ENCODE results near the gene ALG5. TPM values are rescaled to one million over a fixed set of nuclear protein-coding genes. Genes with fewer than 3 reads are reported as not detected.
A peak's percentile ranks its signal among the peaks of the same experiment; 100 is the strongest.

The ALG5 gene
- total RNA-seq, 2 experiments from 2014 or later = 25.9 to 27.6 TPM

DNA sequence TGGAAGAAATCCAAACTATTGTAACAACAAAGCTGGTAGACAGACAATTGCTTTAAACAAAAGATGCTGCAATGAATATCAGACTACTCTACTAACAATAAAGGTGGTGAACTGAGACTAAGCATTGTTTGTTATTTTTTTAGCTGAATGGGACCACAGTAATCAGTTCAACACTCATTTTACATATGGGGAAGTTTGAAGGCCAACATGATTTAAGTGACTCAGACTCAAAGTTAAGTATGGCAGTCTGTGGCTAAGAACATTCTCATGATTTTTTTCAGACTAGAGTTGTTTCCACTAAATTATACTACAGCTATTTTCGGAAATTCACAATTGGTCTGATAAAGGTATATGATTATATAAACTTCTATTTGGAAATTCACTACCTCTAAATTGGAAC, 11.9 kb upstream of the ALG5 start:
- no peak overlapping the region for H3K4me3 Mint-ChIP-seq

DNA sequence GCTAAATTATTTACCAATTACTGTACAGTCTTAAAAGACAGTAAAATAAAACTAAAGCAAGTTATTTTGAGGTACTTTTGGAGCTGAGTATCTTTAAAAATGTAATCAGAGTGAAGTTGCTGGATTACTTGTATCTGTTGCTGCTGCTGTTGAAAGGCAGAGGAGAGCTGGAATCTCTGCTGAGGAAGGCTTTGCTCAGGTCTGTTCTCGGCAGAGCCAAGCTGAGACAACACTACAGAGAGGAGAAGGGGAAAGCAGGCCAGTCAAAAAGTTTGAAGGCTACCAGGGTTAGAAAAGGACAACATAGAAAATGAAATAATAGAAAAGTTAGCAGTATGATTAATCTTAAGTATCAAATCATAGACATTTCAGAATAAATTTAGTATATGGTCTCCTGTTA, 11.3 kb upstream of the ALG5 start:
- Mint-ChIP-seq H3K9me3 (no peaks in the 10 kb centered on the region), H3K27me3 (no peaks in the 10 kb centered on the region), H3K36me3 (peaks cover 62% of the 10 kb centered on the region), H3K4me1 (ENCODE audit: low read depth) (peaks cover 10% of the 10 kb centered on the region), H3K27ac (peak overlapping the region; percentile 62), H3K4me3 (no peak overlapping the region)
- CTCF ChIA-PET = interaction anchor here (2.6 kb wide), 1 partner anchor 10 kb away, joined by 7 read pairs; the partner anchor contains the start of gene EXOSC8
- DNase-seq = no peak
- intact Hi-C loops (cut with micrococcal nuclease) = no loop called here
- POLR2A ChIA-PET = interaction anchor here (1.0 to 2.0 kb wide), 2 partner anchors 10 to 11 kb away, joined by 3 to 8 read pairs; partner anchors contain the start of genes ALG5 and EXOSC8

More for the DNA sequence above, 11.9 kb upstream of the ALG5 start:
- no peak for DNase-seq
- POLR2A ChIA-PET = interaction anchor here (1.0 to 2.0 kb wide), 2 partner anchors 10 to 12 kb away, joined by 3 to 8 read pairs; partner anchors contain the start of genes ALG5 and EXOSC8
- CTCF ChIA-PET = interaction anchor here (2.6 kb wide), 1 partner anchor 11 kb away, joined by 7 read pairs; the partner anchor contains the start of gene EXOSC8
- intact Hi-C loops (cut with micrococcal nuclease) = no loop called here
- Mint-ChIP-seq H3K36me3 (peaks cover 62% of the 10 kb centered on the region), H3K27me3 (no peaks in the 10 kb centered on the region), H3K9me3 (no peaks in the 10 kb centered on the region), H3K4me1 (ENCODE audit: low read depth) (peaks cover 7% of the 10 kb centered on the region), H3K27ac (no peak overlapping the region)

DNA sequence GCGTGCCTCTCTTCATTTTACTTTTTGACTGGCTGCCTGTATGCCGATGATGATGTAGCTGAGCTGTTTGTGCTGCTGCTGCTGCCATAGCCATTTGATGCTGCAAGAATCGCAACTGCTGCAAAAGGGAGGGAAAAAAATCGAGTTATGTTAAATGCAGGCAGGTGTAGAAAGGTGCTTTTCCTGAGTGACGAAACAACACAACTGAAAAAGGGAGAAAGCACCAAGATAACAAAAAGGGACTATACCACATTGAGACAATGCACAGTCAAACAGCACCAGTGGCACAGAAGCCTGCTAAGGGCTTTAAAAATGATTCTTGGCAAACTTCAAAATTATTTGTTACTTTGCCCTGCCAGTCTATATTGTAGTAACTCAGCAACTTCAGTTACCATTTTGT, 10.6 kb upstream of the ALG5 start:
- Mint-ChIP-seq H3K4me1 (ENCODE audit: low read depth) (peaks cover 10% of the 10 kb centered on the region), H3K4me3 (no peak overlapping the region), H3K27me3 (no peaks in the 10 kb centered on the region), H3K36me3 (peaks cover 62% of the 10 kb centered on the region), H3K9me3 (no peaks in the 10 kb centered on the region), H3K27ac (peak overlapping the region; percentile 52)
- POLR2A ChIA-PET = no interaction called here
- no peak for DNase-seq
- CTCF ChIA-PET = no interaction called here
- intact Hi-C loops (cut with micrococcal nuclease) = no loop called here

DNA sequence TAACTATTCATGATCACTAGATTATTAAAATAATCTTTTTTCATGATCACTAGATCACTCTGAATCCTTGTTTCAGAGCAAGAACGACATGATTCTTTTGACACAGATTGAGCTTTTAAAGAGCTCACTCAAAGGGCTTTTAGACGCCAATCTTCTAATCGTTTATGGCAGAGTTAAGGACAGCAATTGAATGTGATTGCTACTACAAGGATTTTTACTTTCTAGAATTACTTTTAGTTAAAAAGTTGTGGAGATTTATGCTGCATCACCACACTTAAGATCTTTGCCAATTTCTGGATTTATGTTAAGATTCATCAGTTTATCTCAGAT, 2.7 kb upstream of the ALG5 start:
- H3K27ac Mint-ChIP-seq = peak overlapping the region; percentile 99
- no peaks in the 10 kb centered on the region for H3K9me3 Mint-ChIP-seq
- H3K4me1 Mint-ChIP-seq (ENCODE audit: low read depth) = peaks cover 31% of the 10 kb centered on the region
- no peak for DNase-seq
- ChIA-PET POLR2A (no interaction called here), CTCF (interaction anchor here (0.5 kb wide), 1 partner anchor 295 kb away, joined by 3 read pairs; no protein-coding TSS in a partner anchor)
- no peaks in the 10 kb centered on the region for H3K27me3 Mint-ChIP-seq
- peaks cover 52% of the 10 kb centered on the region for H3K36me3 Mint-ChIP-seq
- intact Hi-C loops (cut with micrococcal nuclease) = no loop called here
- peak overlapping the region; percentile 98 for H3K4me3 Mint-ChIP-seq

DNA sequence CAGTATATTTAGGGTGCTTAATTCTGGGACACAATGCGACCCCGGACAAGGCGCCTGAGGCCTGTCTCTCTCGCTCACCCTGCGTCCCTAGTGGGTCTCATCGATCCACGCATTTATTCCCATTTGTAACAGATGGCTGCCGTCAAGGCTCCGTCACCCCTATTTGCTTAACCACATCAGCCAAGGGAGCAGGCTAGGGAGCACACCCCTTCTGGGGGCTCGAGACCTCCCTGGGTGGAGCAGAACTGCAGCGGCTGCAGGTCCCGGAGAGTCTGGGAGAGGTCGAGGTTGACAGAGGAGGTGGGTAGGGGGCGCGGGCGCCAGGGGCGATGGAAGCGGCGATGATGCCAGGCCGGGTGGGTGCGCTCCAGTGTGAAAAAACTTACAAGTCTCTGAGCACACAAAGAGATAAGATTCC, 507 bp downstream of the ALG5 start:
- H3K27me3 Mint-ChIP-seq = no peaks in the 10 kb centered on the region
- H3K9me3 Mint-ChIP-seq = no peaks in the 10 kb centered on the region
- peak overlapping the region; percentile 99 for H3K27ac Mint-ChIP-seq
- POLR2A ChIA-PET = interaction anchor here (1.0 to 1.1 kb wide), 2 partner anchors 11 to 12 kb away, joined by 3 read pairs; no protein-coding TSS in a partner anchor
- peak overlapping the region; percentile 98 for H3K4me3 Mint-ChIP-seq
- intact Hi-C loops (cut with micrococcal nuclease) = loop anchor here (1.0 kb wide), 3 partner anchors 61 to 652 kb away; partner anchors contain the start of genes RFXAP, SPART and SUPT20H
- H3K36me3 Mint-ChIP-seq = peaks cover 41% of the 10 kb centered on the region
- H3K4me1 Mint-ChIP-seq (ENCODE audit: low read depth) = peaks cover 36% of the 10 kb centered on the region
- CTCF ChIA-PET = interaction anchor here (0.7 to 1.8 kb wide), 5 partner anchors 9 to 178 kb away, joined by 3 to 6 read pairs (median 3); no protein-coding TSS in a partner anchor
- peak; percentile 30 for DNase-seq

DNA sequence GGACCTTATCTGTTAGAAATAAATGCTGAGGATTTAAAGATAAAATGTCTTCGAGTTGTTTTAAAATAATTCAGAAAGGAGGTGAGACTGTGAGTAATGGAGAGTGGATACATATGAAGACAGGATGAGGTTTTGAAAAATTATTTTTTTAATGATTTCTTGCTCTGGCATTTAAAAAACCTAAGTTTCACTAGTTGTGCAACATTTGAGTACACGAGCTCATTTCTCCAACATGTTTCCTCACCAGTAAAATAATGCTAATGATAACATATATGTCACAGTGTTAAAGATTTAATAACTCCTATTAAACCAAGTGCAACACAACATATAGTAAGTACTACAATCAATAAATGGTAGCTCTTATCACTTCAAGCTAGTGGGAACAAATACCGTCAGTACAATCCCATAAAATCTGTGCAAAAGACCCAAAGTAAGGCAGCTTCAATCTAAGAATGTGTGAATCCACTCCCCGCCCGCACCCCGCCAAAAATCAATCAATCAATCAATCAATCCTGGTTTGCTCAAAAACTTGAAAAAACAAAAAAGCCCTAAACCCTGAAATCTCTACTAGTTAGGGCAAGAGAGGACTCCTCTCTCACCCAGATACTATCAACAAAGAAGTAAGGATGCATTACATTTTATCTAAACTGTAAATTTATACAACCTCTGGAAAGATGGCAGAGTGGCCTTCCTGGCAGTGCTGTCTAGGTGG, 1.3 kb downstream of the ALG5 start:
- no peak for DNase-seq
- intact Hi-C loops (cut with micrococcal nuclease) = no loop called here
- Mint-ChIP-seq H3K4me3 (peak overlapping the region; percentile 98), H3K9me3 (no peaks in the 10 kb centered on the region), H3K27me3 (no peaks in the 10 kb centered on the region), H3K36me3 (peaks cover 40% of the 10 kb centered on the region), H3K27ac (peak overlapping the region; percentile 99), H3K4me1 (ENCODE audit: low read depth) (peaks cover 31% of the 10 kb centered on the region)
- ChIA-PET POLR2A (no interaction called here), CTCF (interaction anchor here (1.8 kb wide), 1 partner anchor 19 kb away, joined by 6 read pairs; no protein-coding TSS in a partner anchor)

DNA sequence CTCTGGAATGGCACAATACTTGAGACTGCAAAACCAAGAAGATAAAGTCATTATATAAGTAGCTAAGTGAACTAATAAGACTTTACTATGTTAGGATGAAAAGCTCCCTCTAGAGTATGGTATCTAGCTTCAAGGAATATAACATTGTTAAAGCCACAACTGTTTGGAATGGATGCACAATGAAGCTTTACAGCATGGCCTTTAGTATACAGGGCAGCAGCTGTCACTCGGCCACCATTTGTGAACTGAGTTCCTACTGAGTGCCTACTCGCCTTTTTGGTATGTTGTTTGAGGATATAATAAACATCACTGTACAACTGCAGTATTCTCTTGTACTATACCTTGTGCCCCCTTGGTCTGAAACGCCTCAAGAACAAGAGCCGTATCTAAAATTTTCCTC, 6.8 kb downstream of the ALG5 start:
- intact Hi-C loops (cut with micrococcal nuclease) = no loop called here
- ChIA-PET CTCF (no interaction called here), POLR2A (no interaction called here)
- Mint-ChIP-seq H3K4me1 (ENCODE audit: low read depth) (peaks cover 12% of the 10 kb centered on the region), H3K9me3 (no peaks in the 10 kb centered on the region), H3K27me3 (no peaks in the 10 kb centered on the region), H3K36me3 (peaks cover 60% of the 10 kb centered on the region), H3K4me3 (no peak overlapping the region), H3K27ac (no peak overlapping the region)
- DNase-seq = no peak

DNA sequence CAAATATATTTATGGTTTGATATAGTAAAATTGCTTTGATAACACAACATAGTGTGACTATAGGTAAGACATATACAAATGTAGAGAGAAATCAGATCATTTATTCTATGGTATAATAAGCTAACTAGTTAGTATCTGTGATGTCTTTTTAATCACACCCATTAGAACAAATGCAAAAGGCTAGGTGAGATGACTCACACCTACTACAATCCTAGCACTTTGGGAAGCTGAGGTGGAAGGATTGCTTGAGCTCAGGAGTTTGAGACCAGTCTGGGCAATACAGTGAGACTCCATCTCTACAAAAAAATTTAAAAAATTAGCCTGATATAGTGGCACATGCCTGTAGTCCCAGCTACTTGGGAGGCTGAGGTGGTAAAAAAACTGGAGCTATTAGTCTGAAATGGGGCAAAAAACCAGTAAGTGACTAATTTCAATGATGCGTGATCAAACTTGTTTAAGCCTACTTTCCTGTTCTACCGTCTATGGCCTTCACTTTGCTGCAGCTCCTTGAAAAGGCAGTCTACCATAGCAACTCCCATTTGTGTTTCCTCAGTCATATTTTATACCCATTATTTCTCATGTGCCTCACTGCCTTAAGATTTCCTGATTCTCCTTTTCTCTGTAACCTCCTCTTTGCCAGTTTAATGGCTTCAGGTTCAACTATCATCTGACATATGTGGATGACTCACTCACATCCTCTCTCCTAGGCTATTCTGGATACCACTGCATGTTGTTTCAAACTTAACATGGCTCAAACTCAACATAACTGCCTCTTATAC, 12.5 kb downstream of the ALG5 start:
- Mint-ChIP-seq H3K27ac (no peak overlapping the region), H3K4me1 (ENCODE audit: low read depth) (no peaks in the 10 kb centered on the region), H3K27me3 (no peaks in the 10 kb centered on the region), H3K36me3 (peaks cover 51% of the 10 kb centered on the region), H3K9me3 (no peaks in the 10 kb centered on the region), H3K4me3 (no peak overlapping the region)
- ChIA-PET CTCF (interaction anchor here (0.8 kb wide), 1 partner anchor 306 kb away, joined by 3 read pairs; no protein-coding TSS in a partner anchor), POLR2A (interaction anchor here (1.2 kb wide), 1 partner anchor 12 kb away, joined by 3 read pairs; the partner anchor contains the start of gene ALG5)
- no peak for DNase-seq
- intact Hi-C loops (cut with micrococcal nuclease) = no loop called here

DNA sequence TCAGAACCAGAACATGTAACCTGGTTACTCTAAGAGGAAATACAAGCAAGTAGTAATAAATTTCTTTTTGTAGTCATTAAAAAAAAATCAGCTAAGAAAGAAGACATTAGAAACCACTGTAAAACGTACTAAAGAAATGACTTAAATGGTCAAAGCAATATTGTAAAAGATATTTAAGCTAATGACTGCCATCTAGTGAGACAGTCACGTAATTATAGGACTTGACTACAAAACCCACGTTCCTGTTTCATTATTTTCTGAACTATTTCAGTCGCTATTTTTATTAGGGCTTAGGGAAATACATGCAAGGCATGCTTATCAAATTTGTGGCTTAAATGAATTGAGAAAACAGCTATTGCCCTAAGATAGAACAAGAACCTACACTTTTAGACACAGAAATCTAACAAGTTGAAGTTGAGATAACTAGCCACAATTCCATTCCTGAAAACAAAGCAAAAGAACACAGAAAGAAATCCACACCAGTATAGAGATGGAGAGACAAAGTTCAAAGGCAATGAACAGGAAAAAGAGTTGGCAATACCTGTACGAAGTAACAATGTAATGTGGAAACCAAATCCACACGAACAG, 17.9 kb downstream of the ALG5 start:
- Mint-ChIP-seq H3K9me3 (no peaks in the 10 kb centered on the region), H3K4me3 (no peak overlapping the region), H3K36me3 (peaks cover 36% of the 10 kb centered on the region), H3K4me1 (ENCODE audit: low read depth) (no peaks in the 10 kb centered on the region), H3K27me3 (no peaks in the 10 kb centered on the region), H3K27ac (no peak overlapping the region)
- no peak for DNase-seq
- ChIA-PET POLR2A (interaction anchor here (1.2 kb wide), 1 partner anchor 8 kb away, joined by 4 read pairs; no protein-coding TSS in a partner anchor), CTCF (interaction anchor here (0.6 to 2.7 kb wide), 10 partner anchors 9 to 698 kb away, joined by 3 to 13 read pairs (median 4); no protein-coding TSS in a partner anchor)
- intact Hi-C loops (cut with micrococcal nuclease) = loop anchor here (1.0 to 5.0 kb wide), 4 partner anchors 123 to 561 kb away; partner anchors contain the start of gene RFXAP

DNA sequence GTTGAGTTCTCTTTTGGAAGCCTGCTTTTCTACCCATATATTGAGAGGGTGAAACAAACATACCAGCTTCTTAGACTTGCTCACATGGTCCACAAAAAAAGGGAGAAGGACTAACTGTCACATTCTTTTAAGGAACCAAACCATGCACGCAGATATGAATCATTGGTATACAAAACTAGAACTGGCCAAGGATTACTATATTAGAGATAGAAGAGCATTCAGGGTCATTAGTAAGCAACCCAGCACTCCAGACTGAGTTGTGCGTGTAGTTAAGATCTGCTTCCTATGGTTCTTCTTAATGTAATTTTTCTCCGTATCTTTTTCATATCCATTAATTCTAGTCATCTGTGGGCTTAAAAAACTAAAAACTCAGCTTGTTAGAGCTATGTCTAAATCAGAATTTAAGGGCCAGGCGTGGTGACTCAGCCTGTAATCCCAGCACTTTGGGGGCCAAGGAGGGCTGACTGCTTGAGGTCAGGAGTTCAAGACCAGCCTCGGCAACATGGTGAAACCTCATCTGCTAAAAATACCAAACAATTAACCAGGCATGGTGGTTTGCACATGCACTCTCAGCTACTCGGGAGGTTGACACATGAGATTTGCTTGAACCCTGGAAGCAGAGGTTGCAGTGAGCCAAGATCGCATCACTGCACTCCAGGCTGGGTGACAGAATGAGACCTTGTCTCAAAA, 19.6 kb downstream of the ALG5 start:
- ChIA-PET CTCF (no interaction called here), POLR2A (no interaction called here)
- no peak for DNase-seq
- no peaks in the 10 kb centered on the region for H3K27me3 Mint-ChIP-seq
- peaks cover 36% of the 10 kb centered on the region for H3K36me3 Mint-ChIP-seq
- H3K9me3 Mint-ChIP-seq = peaks cover 5% of the 10 kb centered on the region
- H3K27ac Mint-ChIP-seq = no peak overlapping the region
- intact Hi-C loops (cut with micrococcal nuclease) = loop anchor here (2.0 to 5.0 kb wide), 2 partner anchors 129 to 162 kb away; partner anchors contain the start of gene RFXAP
- no peaks in the 10 kb centered on the region for H3K4me1 Mint-ChIP-seq (ENCODE audit: low read depth)
- H3K4me3 Mint-ChIP-seq = no peak overlapping the region

DNA sequence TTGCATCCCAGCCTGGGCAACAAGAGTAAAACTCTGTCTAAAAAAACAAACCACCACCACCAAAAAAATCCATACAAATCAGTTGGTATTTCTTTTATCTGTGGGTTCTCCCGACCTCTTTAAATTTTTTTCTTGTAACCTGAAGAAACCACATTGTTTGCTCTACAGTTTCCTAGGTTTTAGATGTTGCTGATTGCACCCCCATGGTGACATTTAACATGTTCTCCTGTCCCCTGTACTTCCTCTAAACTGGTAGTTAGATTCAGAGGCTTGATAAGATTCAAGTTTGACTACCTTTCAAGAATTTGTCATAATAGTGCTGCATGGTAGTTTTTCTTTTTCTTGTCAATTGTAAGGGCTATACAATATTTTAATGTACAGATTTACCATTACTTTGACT, 24.0 kb downstream of the ALG5 start:
- no peak for DNase-seq
- peaks cover 36% of the 10 kb centered on the region for H3K36me3 Mint-ChIP-seq
- ChIA-PET POLR2A (no interaction called here), CTCF (no interaction called here)
- H3K27me3 Mint-ChIP-seq = no peaks in the 10 kb centered on the region
- H3K4me1 Mint-ChIP-seq (ENCODE audit: low read depth) = peaks cover 3% of the 10 kb centered on the region
- no peak overlapping the region for H3K27ac Mint-ChIP-seq
- H3K9me3 Mint-ChIP-seq = peaks cover 5% of the 10 kb centered on the region
- no peak overlapping the region for H3K4me3 Mint-ChIP-seq
- intact Hi-C loops (cut with micrococcal nuclease) = no loop called here

All from activated CD4-positive, alpha-beta memory T cell treated with anti-CD3 and anti-CD28 coated beads for 36 hours (primary cell).